ENCODE results near the gene CATSPERE. TPM values are rescaled to one million over a fixed set of nuclear protein-coding genes. Genes with fewer than 3 reads are reported as not detected.
"Not testable (repeated sequence)": the region's sequence is repeated elsewhere in the genome, so short reads cannot be mapped to it uniquely, and the experiment has no call there.

CATSPERE gene
- total and polyA plus RNA-seq, 5 donors from 2014 or later: 0.49 to 0.58 TPM; not detected in 3

DNA sequence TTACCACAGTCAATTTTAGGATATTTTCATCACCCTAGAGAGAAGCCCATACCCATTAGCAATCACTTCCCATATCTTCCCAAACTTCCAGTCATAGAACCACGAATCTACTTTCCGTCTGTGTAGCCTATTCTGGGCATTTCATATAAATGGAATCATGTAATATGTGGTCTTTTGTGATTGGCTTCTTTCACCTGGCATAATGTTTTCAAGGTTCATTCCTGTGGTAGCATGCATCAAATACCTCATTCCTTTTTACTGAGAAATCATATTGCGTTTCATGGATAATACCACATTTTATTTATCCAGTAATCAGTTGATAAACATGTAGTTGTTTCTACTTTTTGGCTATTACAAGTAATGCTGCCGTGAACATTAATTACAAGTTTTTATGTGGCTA lies 213.4 kb downstream of the CATSPERE start:
- H3K4me1 ChIP-seq (ENCODE audit: control insufficient read depth, insufficient read depth, low read length, poor library complexity, severe bottlenecking): no peaks in the 10 kb centered on the region
- no peak overlapping the region for H3K4me3 ChIP-seq (ENCODE audit: low read depth, low read length)
- Mint-ChIP-seq H3K36me3 (peaks cover 34% of the 10 kb centered on the region), H3K4me1 (peaks cover 35 to 47% (median 43%) of the 10 kb centered on the region in 4 donors), H3K9me3 (no peaks in the 10 kb centered on the region), H3K27ac (no peak overlapping the region), H3K27me3 (no peaks in the 10 kb centered on the region), H3K4me3 (no peak overlapping the region)
- no peaks in the 10 kb centered on the region for H3K27me3 ChIP-seq (ENCODE audit: control insufficient read depth, insufficient read depth, low read length)
- no peaks in the 10 kb centered on the region for H3K9me3 ChIP-seq (ENCODE audit: control insufficient read depth in 2 of 2, low read length in 2 of 2)
- peaks cover 2% of the 10 kb centered on the region for H3K36me3 ChIP-seq (ENCODE audit: control insufficient read depth, insufficient read depth, low read length)
- ATAC-seq (ENCODE audit: low read depth in 2 of 2) (no peak), DNase-seq (no peak)
- no peak overlapping the region for H3K27ac ChIP-seq (ENCODE audit: insufficient read depth, low read length, poor library complexity, severe bottlenecking)

- no peaks in the 10 kb centered on the region for H3K9me3 Mint-ChIP-seq
- H3K27me3 Mint-ChIP-seq: no peaks in the 10 kb centered on the region
- peaks cover 37 to 52% (median 43%) of the 10 kb centered on the region in 4 donors for H3K4me1 Mint-ChIP-seq
- H3K27ac ChIP-seq (ENCODE audit: insufficient read depth, low read length, poor library complexity, severe bottlenecking): no peak overlapping the region
- H3K36me3 ChIP-seq (ENCODE audit: control insufficient read depth, insufficient read depth, low read length): peaks cover 5% of the 10 kb centered on the region
- ATAC-seq (ENCODE audit: low read depth in 2 of 2) (no peak), DNase-seq (no peak)
- H3K4me1 ChIP-seq (ENCODE audit: control insufficient read depth, insufficient read depth, low read length, poor library complexity, severe bottlenecking): no peaks in the 10 kb centered on the region
- H3K27me3 ChIP-seq (ENCODE audit: control insufficient read depth, insufficient read depth, low read length): no peaks in the 10 kb centered on the region
- no peak overlapping the region for H3K4me3 Mint-ChIP-seq
- H3K4me3 ChIP-seq (ENCODE audit: low read depth, low read length): no peak overlapping the region
- H3K27ac Mint-ChIP-seq: peak overlapping the region in 1 of 3 donors; percentile 38
- peaks cover 35% of the 10 kb centered on the region for H3K36me3 Mint-ChIP-seq
- no peaks in the 10 kb centered on the region for H3K9me3 ChIP-seq (ENCODE audit: control insufficient read depth in 2 of 2, low read length in 2 of 2)
Measured at GRCh38 chr1:244675167-244675566, 214.1 kb downstream of the CATSPERE start.

DNA sequence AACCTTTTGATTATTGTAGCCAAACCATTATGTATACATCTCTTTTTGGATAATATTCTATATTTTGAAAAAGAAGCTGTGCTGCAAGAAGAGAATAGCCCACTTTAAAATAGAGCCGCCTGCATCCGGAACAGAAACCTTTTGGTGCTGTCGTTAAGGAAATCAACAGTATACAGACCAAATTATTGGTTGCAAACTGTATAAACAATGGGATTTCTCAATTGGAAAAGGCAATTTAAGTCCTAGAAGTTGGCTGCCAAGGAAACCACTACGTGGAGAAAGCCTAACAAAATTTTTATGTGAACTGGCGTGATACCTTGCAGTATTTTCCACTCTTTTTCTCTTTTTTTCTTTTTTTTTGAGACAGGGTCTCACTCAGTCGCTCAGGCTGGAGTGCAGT lies 217.6 kb downstream of the CATSPERE start:
- Mint-ChIP-seq H3K9me3 (peaks cover 0 to 2% (median 0%) of the 10 kb centered on the region in 7 donors), H3K4me3 (no peak overlapping the region), H3K27ac (no peak overlapping the region), H3K4me1 (peaks cover 33 to 57% (median 42%) of the 10 kb centered on the region in 4 donors), H3K27me3 (no peaks in the 10 kb centered on the region), H3K36me3 (peaks cover 33% of the 10 kb centered on the region)
- no peak for DNase-seq
- no peaks in the 10 kb centered on the region for H3K4me1 ChIP-seq (ENCODE audit: control insufficient read depth, insufficient read depth, low read length, poor library complexity, severe bottlenecking)
- H3K27me3 ChIP-seq (ENCODE audit: control insufficient read depth, insufficient read depth, low read length): no peaks in the 10 kb centered on the region
- H3K4me3 ChIP-seq (ENCODE audit: low read depth, low read length): no peak overlapping the region
- no peaks in the 10 kb centered on the region for H3K9me3 ChIP-seq (ENCODE audit: control insufficient read depth in 2 of 2, low read length in 2 of 2)
- H3K27ac ChIP-seq (ENCODE audit: insufficient read depth, low read length, poor library complexity, severe bottlenecking): no peak overlapping the region
- peaks cover 7% of the 10 kb centered on the region for H3K36me3 ChIP-seq (ENCODE audit: control insufficient read depth, insufficient read depth, low read length)
- ATAC-seq (ENCODE audit: low read depth in 2 of 2): no peak

DNA sequence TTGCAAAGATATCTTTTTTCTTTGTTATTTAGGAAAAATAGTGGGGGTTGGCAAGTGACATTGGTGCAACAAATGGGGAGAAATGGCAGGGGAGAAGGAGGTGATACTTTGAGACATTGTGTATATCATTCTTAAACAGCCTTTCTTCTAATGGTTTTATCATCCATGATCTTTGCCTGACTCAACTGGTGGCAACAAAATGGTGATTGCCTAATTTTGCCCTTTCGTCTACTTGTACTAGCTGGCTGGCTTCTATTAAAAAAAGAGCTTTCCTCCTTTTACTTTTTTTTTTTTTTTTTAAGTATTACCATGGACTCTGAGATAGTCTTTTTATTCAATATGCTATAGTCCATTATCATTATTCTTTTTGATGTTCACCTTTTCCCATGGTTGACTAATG lies 219.6 kb downstream of the CATSPERE start:
- no peak overlapping the region for H3K4me3 ChIP-seq (ENCODE audit: low read depth, low read length)

GRCh38 chr1:244682087-244682486 lies 221.0 kb downstream of the CATSPERE start:
- not testable (repeated sequence) for H3K9me3 Mint-ChIP-seq; H3K4me3 Mint-ChIP-seq; H3K27ac ChIP-seq (ENCODE audit: insufficient read depth, low read length, poor library complexity, severe bottlenecking); H3K4me3 ChIP-seq (ENCODE audit: low read depth, low read length); H3K9me3 ChIP-seq (ENCODE audit: control insufficient read depth in 2 of 2, low read length in 2 of 2); H3K27me3 Mint-ChIP-seq; H3K4me1 ChIP-seq (ENCODE audit: control insufficient read depth, insufficient read depth, low read length, poor library complexity, severe bottlenecking); DNase-seq; H3K27me3 ChIP-seq (ENCODE audit: control insufficient read depth, insufficient read depth, low read length); ATAC-seq (ENCODE audit: low read depth in 2 of 2)
- H3K36me3 ChIP-seq (ENCODE audit: control insufficient read depth, insufficient read depth, low read length): peaks cover 17% of the 10 kb centered on the region
- peaks cover 31% of the 10 kb centered on the region for H3K36me3 Mint-ChIP-seq
- H3K27ac Mint-ChIP-seq: peak overlapping the region in 1 of 3 donors; percentile 58
- peaks cover 20 to 43% (median 29%) of the 10 kb centered on the region in 4 donors for H3K4me1 Mint-ChIP-seq

More for the DNA sequence above, 219.6 kb downstream of the CATSPERE start:
- Histone ChIP-seq H3K4me1 (ENCODE audit: control insufficient read depth, insufficient read depth, low read length, poor library complexity, severe bottlenecking) (no peaks in the 10 kb centered on the region), H3K36me3 (ENCODE audit: control insufficient read depth, insufficient read depth, low read length) (peaks cover 7% of the 10 kb centered on the region), H3K27ac (ENCODE audit: insufficient read depth, low read length, poor library complexity, severe bottlenecking) (no peak overlapping the region), H3K9me3 (ENCODE audit: control insufficient read depth in 2 of 2, low read length in 2 of 2) (no peaks in the 10 kb centered on the region), H3K27me3 (ENCODE audit: control insufficient read depth, insufficient read depth, low read length) (no peaks in the 10 kb centered on the region)
- Mint-ChIP-seq H3K9me3 (peaks cover 0 to 2% (median 0%) of the 10 kb centered on the region in 7 donors), H3K27me3 (no peaks in the 10 kb centered on the region), H3K4me1 (peaks cover 23 to 48% (median 35%) of the 10 kb centered on the region in 4 donors), H3K4me3 (no peak overlapping the region), H3K36me3 (peaks cover 27% of the 10 kb centered on the region), H3K27ac (no peak overlapping the region)
- DNase-seq (no peak), ATAC-seq (ENCODE audit: low read depth in 2 of 2) (no peak)

Other genes with a start within 250 kb of the CATSPERE start
- gene ADSS2, start 9.4 kb upstream of the CATSPERE start, total RNA-seq: 53.4 TPM
- 10 to 100 TPM; 27.1 to 29.0 (median 28.0) TPM for gene ADSS2, start 9.4 kb upstream of the CATSPERE start, polyA plus RNA-seq
- gene DESI2, start 191.9 kb downstream of the CATSPERE start, total RNA-seq: 21.1 TPM
- gene DESI2, start 191.9 kb downstream of the CATSPERE start, polyA plus RNA-seq: 10 to 100 TPM; 15.6 to 23.7 (median 17.8) TPM

Measured in CD4-positive, CD25-positive, alpha-beta regulatory T cell (primary cell).